ENCODE data around the gene CLBA1.

DNA sequence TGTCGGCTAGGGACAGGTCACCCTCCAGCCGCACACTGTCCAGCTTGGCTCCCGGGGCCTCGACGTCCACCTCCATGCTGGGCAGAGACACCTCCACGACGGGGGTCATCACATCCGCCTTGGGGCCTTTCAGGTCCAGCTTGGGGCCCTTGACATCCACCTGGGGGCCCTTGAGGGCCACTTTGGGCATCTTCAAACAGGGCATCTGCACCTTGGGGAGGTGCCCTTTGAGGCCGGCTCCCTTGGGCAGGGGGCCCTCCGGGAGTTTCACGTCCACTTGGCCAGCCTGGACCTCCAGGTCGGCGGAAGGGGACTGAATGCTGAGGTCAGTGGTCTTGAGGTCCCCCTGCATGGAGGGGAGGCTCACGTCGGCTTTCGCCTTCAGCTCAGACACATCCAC, 43.0 kb upstream of the CLBA1 start:
- no peak for TF ChIP-seq POLR2A (IDR thresholded peaks at IDR 0.05)
- TF ChIP-seq, protein P1, sequence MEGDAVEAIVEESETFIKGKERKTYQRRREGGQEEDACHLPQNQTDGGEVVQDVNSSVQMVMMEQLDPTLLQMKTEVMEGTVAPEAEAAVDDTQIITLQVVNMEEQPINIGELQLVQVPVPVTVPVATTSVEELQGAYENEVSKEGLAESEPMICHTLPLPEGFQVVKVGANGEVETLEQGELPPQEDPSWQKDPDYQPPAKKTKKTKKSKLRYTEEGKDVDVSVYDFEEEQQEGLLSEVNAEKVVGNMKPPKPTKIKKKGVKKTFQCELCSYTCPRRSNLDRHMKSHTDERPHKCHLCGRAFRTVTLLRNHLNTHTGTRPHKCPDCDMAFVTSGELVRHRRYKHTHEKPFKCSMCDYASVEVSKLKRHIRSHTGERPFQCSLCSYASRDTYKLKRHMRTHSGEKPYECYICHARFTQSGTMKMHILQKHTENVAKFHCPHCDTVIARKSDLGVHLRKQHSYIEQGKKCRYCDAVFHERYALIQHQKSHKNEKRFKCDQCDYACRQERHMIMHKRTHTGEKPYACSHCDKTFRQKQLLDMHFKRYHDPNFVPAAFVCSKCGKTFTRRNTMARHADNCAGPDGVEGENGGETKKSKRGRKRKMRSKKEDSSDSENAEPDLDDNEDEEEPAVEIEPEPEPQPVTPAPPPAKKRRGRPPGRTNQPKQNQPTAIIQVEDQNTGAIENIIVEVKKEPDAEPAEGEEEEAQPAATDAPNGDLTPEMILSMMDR (IDR thresholded peaks at IDR 0.05 in 4 of 5, conservative IDR thresholded peaks at IDR 0.05 in 1 of 5), result no peak

All from gastrocnemius medialis (tissue), 4 donors.